HG03139 (cell line): Measurements from ENCODE around the gene SPOCD1.

Experiments used
- ATAC-seq: cut with Tn5 transposase; IDR thresholded peaks from one replicate; pipeline ENCODE4 v1.9.1; 2021; ENCODE audit not compliant: unreplicated experiment

SPOCD1 gene

DNA sequence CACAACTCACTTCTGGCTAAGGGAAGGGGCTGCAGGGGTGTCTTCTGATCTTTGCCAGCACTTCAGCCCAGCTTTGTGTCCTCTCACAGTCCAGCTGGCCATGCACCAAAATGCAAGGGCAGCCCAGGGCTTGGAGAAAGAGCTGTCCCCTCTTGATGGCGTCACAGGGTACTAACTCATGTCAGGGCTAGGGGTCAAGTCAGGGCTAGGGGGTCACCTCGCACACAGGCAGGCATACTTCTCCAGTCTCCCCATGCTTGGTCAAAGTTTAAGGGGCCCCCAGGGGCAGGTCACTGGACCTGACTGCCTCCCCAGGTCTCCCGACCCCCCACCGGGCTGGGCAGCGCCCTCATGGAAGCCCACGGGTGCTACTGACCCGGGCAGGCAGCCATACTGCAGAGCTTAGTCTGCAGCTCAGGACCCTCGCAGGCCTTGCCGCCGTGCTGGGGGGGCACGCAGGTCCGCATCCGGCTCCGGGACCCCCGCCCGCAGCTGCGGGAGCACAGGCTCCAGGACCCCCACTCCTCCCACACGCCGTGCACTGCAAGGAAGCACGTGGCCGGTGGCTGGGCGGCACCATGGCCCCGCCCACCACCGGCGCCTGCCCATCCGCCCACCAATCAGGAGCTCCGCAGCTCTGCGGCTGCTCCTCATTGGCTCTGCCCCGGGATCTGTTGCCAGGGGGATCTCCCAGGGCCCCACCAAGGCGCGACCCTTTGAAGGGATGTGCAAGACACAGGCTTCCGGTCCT lies 73.2 kb downstream of the SPOCD1 start:
- ATAC-seq = no peak
